Memory B cell (primary cell): Measurements from ENCODE around the gene CCNJ.
"Not testable (repeated sequence)": the region's sequence is repeated elsewhere in the genome, so short reads cannot be mapped to it uniquely, and the experiment has no call there.

Experiments
- ATAC-seq: fragments of 150-1000 bp; cut with Tn5 transposase; 2 replicates; pipeline ENCODE4 v1.10.0; 2021; ENCODE audit warnings: low read depth, mild to moderate bottlenecking, moderate library complexity
- DNase-seq, 2 donors: peaks; one replicate each; pipeline ENCODE4 v3.0.0; 2022; ENCODE audit warnings: low spot score in 2 of 2
- H3K27ac Mint-ChIP-seq: one replicate; pipeline ENCODE4 v1.8.0; 2022; ENCODE audit warnings: mild to moderate bottlenecking, moderate library complexity, mixed read lengths
- H3K27me3 Mint-ChIP-seq: one replicate; pipeline ENCODE4 v1.8.0; 2022; ENCODE audit warnings: mixed read lengths
- H3K36me3 Mint-ChIP-seq: one replicate; pipeline ENCODE4 v1.8.0; 2022; ENCODE audit warnings: mild to moderate bottlenecking, mixed read lengths
- H3K4me1 Mint-ChIP-seq: one replicate; pipeline ENCODE4 v1.8.0; 2022; ENCODE audit warnings: mixed read lengths
- H3K4me3 Mint-ChIP-seq: one replicate; pipeline ENCODE4 v1.8.0; 2022; ENCODE audit warnings: mild to moderate bottlenecking, moderate library complexity, mixed read lengths
- H3K9me3 Mint-ChIP-seq: one replicate; pipeline ENCODE4 v1.8.0; 2022; ENCODE audit warnings: mixed read lengths

CCNJ gene

GRCh38 chr10:96043033-96043892 lies at the start of gene CCNJ:
Gene CCNJ (plus strand): TSS chr10:96043583. CDS start chr10:96044394, 811 bp downstream.
- H3K4me1 Mint-ChIP-seq, result peaks cover 36% of the 10 kb centered on the region
- peak within 1 kb of the TSS; percentile 89 for H3K27ac Mint-ChIP-seq
- H3K4me3 Mint-ChIP-seq, result peak within 1 kb of the TSS; percentile 85
- no peaks in the 10 kb centered on the region for H3K27me3 Mint-ChIP-seq
- H3K9me3 Mint-ChIP-seq, result no peaks in the 10 kb centered on the region
- DNase-seq (peak; percentile 77 to 84), ATAC-seq (peak; percentile 86)
- H3K36me3 Mint-ChIP-seq, result peaks cover 13% of the 10 kb centered on the region

DNA sequence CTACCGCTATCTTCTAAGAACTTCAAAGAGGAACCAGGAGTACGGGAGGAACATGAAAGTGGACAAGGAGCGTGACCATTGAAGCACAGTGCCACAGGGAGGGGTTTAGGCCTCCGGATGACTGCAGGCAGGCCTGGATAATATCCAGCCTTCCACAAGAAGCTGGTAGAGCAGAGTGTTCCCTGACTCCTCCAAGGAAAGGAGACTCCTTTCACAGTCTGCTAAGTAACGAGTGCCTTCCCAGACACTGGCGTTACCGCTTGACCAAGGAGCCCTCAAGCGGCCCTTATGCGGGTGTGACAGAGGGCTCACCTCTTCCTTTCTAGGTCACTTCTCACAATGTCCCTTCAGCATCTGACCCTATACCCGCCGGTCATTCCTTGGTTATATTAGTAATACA lies 49.0 kb upstream of the CCNJ start:
- not testable (repeated sequence) for H3K36me3 Mint-ChIP-seq, H3K9me3 Mint-ChIP-seq, H3K27ac Mint-ChIP-seq, H3K27me3 Mint-ChIP-seq, H3K4me1 Mint-ChIP-seq, DNase-seq, ATAC-seq, H3K4me3 Mint-ChIP-seq

DNA sequence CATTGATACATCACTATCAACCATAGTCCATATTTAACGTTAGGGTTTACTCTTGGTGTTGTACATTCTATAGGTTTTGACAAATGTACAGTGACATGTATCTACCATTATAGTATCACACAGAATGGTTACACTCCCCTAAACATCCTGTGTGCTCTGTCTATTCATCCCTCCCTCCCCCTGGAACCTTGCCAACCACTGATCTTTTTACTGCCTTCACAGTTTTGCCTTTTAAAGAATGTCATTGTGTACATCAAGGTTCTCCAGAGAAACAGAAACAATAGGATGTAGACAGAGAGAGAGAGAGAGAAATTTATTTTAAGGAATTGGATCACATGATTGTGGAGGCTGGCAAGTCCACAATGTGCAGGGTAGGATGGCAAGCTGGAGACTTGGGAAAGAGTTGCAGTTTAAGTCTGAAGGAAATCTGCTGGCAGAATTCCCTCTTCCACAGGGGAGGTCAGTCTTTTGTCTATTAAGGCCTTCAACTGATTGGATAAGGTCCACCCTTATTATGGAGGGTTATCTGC lies 45.1 kb upstream of the CCNJ start:
- DNase-seq (no peak), ATAC-seq (no peak)
- H3K9me3 Mint-ChIP-seq, result no peaks in the 10 kb centered on the region
- no peak overlapping the region for H3K4me3 Mint-ChIP-seq
- no peak overlapping the region for H3K27ac Mint-ChIP-seq
- H3K36me3 Mint-ChIP-seq, result peaks cover 5% of the 10 kb centered on the region
- H3K27me3 Mint-ChIP-seq, result no peaks in the 10 kb centered on the region
- peaks cover 3% of the 10 kb centered on the region for H3K4me1 Mint-ChIP-seq

DNA sequence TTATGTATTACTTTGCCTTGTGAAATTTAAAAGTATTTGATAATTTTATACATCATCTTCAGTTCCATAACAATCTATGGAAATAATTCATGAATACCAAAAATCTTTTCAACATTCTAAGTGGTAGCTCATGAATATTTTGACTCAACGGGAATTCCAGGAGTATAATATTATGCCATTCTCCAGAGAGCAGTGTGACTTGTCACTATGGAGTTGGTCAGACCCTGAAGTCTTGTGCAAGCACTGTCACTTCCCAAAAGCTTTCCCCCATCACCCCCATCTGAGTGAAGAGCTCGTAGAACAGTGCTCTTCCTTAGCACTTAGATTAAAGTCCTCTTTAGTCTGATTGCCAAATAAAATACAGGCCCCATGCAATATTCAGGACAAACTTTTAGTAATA lies 29.4 kb upstream of the CCNJ start:
- peaks cover 3% of the 10 kb centered on the region for H3K36me3 Mint-ChIP-seq
- no peak overlapping the region for H3K4me3 Mint-ChIP-seq
- no peak for ATAC-seq
- no peak overlapping the region for H3K27ac Mint-ChIP-seq
- no peaks in the 10 kb centered on the region for H3K9me3 Mint-ChIP-seq
- no peak for DNase-seq
- no peaks in the 10 kb centered on the region for H3K27me3 Mint-ChIP-seq
- H3K4me1 Mint-ChIP-seq, result peaks cover 4% of the 10 kb centered on the region

- ATAC-seq (no peak), DNase-seq (no peak)
- H3K27ac Mint-ChIP-seq, result no peak overlapping the region
- H3K27me3 Mint-ChIP-seq, result no peaks in the 10 kb centered on the region
- H3K4me3 Mint-ChIP-seq, result no peak overlapping the region
- H3K4me1 Mint-ChIP-seq, result peaks cover 4% of the 10 kb centered on the region
- peaks cover 3% of the 10 kb centered on the region for H3K36me3 Mint-ChIP-seq
- H3K9me3 Mint-ChIP-seq, result no peaks in the 10 kb centered on the region
These were observed 28.8 kb upstream of the CCNJ start for GRCh38 chr10:96014473-96015102.

DNA sequence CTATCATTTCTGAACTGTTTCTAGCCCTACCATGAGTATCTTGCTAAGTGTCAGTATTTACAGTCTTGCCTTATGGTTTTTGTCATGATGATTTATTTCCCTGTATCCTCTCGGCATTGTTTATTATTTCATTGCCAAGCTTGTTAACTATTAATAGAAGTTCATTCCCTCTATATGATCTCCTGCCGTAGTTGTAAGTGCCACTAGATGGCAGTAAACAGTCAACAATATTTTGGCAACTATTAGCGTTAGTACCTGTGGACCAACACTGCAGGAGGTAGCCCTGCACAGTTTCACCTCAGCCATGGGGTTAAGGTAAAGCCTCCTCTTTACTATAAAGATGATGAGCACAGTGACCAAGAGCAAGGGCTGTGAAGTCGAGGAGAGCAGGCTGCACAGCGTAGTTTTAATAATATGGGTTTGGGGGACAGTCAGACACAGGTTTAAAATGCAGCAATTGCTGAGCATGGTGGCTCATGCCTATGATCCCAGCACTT lies 26.1 kb upstream of the CCNJ start:
- peaks cover 4% of the 10 kb centered on the region for H3K4me1 Mint-ChIP-seq
- DNase-seq, result peak; percentile 44 to 61

GRCh38 chr10:96021332-96021731 lies 22.1 kb upstream of the CCNJ start:
- Mint-ChIP-seq H3K36me3 (peaks cover 5% of the 10 kb centered on the region), H3K4me1 (peaks cover 4% of the 10 kb centered on the region), H3K4me3 (no peak overlapping the region), H3K27me3 (no peaks in the 10 kb centered on the region), H3K9me3 (no peaks in the 10 kb centered on the region), H3K27ac (no peak overlapping the region)
- DNase-seq (no peak), ATAC-seq (no peak)

More for the DNA sequence above, 26.1 kb upstream of the CCNJ start:
- no peaks in the 10 kb centered on the region for H3K27me3 Mint-ChIP-seq
- H3K36me3 Mint-ChIP-seq, result peaks cover 3% of the 10 kb centered on the region
- H3K4me3 Mint-ChIP-seq, result no peak overlapping the region
- H3K27ac Mint-ChIP-seq, result no peak overlapping the region
- no peaks in the 10 kb centered on the region for H3K9me3 Mint-ChIP-seq
- ATAC-seq, result peak; percentile 91

- H3K27me3 Mint-ChIP-seq, result no peaks in the 10 kb centered on the region
- no peaks in the 10 kb centered on the region for H3K4me1 Mint-ChIP-seq
- ATAC-seq (no peak), DNase-seq (no peak)
- H3K27ac Mint-ChIP-seq, result no peak overlapping the region
- no peaks in the 10 kb centered on the region for H3K9me3 Mint-ChIP-seq
- no peak overlapping the region for H3K4me3 Mint-ChIP-seq
- peaks cover 6% of the 10 kb centered on the region for H3K36me3 Mint-ChIP-seq
These were observed 20.6 kb upstream of the CCNJ start for GRCh38 chr10:96022739-96023138.

DNA sequence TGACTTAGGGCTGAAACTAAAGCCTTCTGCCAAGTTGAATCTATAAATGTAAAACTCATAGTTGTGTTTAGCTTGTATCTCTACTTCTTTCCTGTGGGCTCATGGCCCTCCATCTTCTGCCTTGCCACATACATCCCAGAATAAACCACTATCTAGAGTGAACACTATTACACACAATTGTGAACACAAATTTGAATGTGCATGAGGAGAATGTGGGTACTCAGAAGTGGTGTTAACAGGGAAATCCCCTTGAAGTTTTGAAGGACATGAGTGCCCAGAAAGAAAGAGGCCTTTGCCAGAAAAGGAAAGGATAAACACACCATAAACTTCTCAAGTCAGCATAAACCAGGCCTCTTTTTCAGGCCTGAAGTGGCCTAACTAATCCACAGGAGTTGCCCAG lies 20.2 kb upstream of the CCNJ start:
- Mint-ChIP-seq H3K27ac (no peak overlapping the region), H3K9me3 (peaks cover 2% of the 10 kb centered on the region), H3K36me3 (peaks cover 8% of the 10 kb centered on the region), H3K4me3 (no peak overlapping the region), H3K4me1 (no peaks in the 10 kb centered on the region), H3K27me3 (no peaks in the 10 kb centered on the region)
- ATAC-seq (no peak), DNase-seq (no peak)

DNA sequence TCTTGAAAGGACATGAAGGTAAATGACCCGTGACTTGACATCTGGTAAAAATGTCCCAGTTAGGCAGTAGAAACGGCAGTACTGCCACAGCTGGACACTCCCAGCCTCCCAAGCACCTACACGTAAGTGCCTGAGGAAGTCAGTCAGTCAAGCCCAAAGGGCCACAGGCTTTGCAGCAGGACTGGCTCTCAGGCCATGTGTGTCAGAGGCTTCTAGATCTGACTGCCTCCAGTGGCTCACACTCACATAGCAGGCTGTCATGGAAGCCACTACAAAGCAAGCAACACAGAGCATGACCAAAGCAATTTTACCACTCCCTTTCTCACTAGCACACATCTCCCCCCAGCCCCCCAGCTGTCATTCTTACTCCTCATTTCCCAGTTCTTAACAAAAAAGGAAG lies 17.8 kb upstream of the CCNJ start:
- Mint-ChIP-seq H3K36me3 (peaks cover 5% of the 10 kb centered on the region), H3K4me1 (no peaks in the 10 kb centered on the region), H3K4me3 (no peak overlapping the region), H3K27ac (no peak overlapping the region), H3K9me3 (peaks cover 2% of the 10 kb centered on the region), H3K27me3 (no peaks in the 10 kb centered on the region)
- DNase-seq (no peak), ATAC-seq (peak; percentile 56)

DNA sequence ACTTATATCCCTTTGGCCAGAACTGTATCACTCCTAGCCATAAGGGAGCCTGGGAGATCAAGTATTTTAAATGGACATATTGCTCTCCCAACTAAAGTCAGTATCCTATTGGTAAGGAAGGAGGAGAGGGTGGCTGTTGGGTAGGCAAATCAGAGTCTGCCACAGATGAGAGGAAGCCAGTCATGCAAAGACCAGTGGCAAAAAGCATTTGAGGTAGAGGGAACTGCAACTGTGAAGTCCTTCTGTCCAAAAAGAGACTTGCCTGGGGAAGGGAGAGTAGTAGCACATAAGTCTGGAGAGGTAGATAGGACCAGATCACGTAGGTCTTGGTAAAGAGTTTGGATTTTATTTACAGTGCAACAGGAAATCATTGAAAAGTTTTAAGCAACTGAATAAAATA lies 8.8 kb upstream of the CCNJ start:
- H3K9me3 Mint-ChIP-seq, result peaks cover 2% of the 10 kb centered on the region
- H3K4me1 Mint-ChIP-seq, result peaks cover 6% of the 10 kb centered on the region
- no peaks in the 10 kb centered on the region for H3K27me3 Mint-ChIP-seq
- H3K4me3 Mint-ChIP-seq, result no peak overlapping the region
- peaks cover 2% of the 10 kb centered on the region for H3K36me3 Mint-ChIP-seq
- DNase-seq (no peak), ATAC-seq (no peak)
- H3K27ac Mint-ChIP-seq, result no peak overlapping the region

- peaks cover 11% of the 10 kb centered on the region for H3K4me1 Mint-ChIP-seq
- ATAC-seq, result no peak
These were observed 4.7 kb upstream of the CCNJ start for GRCh38 chr10:96038476-96039387.

DNA sequence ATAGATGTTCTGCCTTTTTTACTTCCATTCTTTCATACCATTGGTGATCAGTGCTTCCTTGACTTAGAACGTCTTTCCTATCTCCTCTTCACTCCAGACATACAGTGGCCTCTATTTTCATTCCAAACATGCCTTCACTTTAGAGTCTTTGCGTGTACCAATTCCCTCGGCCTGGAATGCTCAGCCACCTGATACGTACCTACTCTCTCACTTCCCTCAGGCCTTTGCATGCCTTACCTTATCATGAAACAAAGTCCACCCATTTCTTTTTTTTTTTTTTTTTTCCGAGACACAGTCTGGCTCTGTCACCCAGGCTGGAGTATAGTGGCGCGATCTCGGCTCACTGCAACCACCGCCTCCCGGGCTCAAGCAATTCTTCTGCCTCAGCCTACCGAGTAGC lies 2.2 kb upstream of the CCNJ start:
- H3K36me3 Mint-ChIP-seq, result peaks cover 2% of the 10 kb centered on the region
- no peaks in the 10 kb centered on the region for H3K27me3 Mint-ChIP-seq
- DNase-seq (no peak), ATAC-seq (no peak)
- peaks cover 18% of the 10 kb centered on the region for H3K4me1 Mint-ChIP-seq
- H3K4me3 Mint-ChIP-seq, result no peak overlapping the region
- peaks cover 2% of the 10 kb centered on the region for H3K9me3 Mint-ChIP-seq
- H3K27ac Mint-ChIP-seq, result no peak overlapping the region

More at GRCh38 chr10:96038476-96039387, 4.7 kb upstream of the CCNJ start:
- Mint-ChIP-seq H3K27me3 (no peaks in the 10 kb centered on the region), H3K4me3 (no peak overlapping the region), H3K36me3 (peaks cover 2% of the 10 kb centered on the region), H3K9me3 (peaks cover 2% of the 10 kb centered on the region), H3K27ac (no peak overlapping the region)
- DNase-seq, result no peak
